Measurements from ENCODE around the gene CCDC9B. TPM values are rescaled to one million over a fixed set of nuclear protein-coding genes. Genes with fewer than 3 reads are reported as not detected.

CCDC9B gene
- total RNA-seq, 1 donor from 2014 or later: 13.6 TPM

DNA sequence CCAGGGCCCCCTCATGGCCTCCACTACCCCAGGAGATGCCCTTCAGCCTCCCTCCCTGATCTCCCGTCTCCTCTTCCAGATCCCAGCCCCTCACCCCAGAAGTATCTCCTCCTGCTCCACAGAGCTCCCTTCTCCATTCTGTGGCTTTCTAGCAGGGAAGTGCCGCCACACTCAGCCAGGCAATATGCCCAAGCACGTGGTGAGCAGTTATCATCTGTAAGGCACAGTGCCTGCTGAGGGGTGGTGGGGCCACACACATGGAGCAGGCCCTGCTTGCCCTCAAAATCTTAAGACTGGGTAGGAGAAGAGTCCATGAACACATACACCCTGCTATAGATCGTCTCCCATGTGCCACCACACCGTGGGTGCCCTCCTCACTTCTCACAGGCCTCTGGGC is 7.7 kb upstream of the CCDC9B start:
- Histone ChIP-seq H3K36me3 (ENCODE audit: control insufficient read depth, insufficient read depth, low read length) (no peaks in the 10 kb centered on the region), H3K27me3 (ENCODE audit: control insufficient read depth, insufficient read depth, low read length) (peaks cover 5% of the 10 kb centered on the region), H3K4me3 (ENCODE audit: low read depth, low read length) (no peak overlapping the region)
- TF ChIP-seq CTCF (IDR thresholded peaks at IDR 0.05; ENCODE audit: insufficient read depth, low read length, poor library complexity, severe bottlenecking): no peak
- DNase-seq (ENCODE audit: low read depth): no peak

- no peak for TF ChIP-seq CTCF (IDR thresholded peaks at IDR 0.05; ENCODE audit: insufficient read depth, low read length, poor library complexity, severe bottlenecking)
- no peaks in the 10 kb centered on the region for H3K36me3 ChIP-seq (ENCODE audit: control insufficient read depth, insufficient read depth, low read length)
- DNase-seq (ENCODE audit: low read depth): no peak
- peaks cover 2% of the 10 kb centered on the region for H3K27me3 ChIP-seq (ENCODE audit: control insufficient read depth, insufficient read depth, low read length)
- H3K4me3 ChIP-seq (ENCODE audit: low read depth, low read length): no peak overlapping the region
Observed at GRCh38 chr15:40347559-40348473, 7.1 kb upstream of the CCDC9B start.

DNA sequence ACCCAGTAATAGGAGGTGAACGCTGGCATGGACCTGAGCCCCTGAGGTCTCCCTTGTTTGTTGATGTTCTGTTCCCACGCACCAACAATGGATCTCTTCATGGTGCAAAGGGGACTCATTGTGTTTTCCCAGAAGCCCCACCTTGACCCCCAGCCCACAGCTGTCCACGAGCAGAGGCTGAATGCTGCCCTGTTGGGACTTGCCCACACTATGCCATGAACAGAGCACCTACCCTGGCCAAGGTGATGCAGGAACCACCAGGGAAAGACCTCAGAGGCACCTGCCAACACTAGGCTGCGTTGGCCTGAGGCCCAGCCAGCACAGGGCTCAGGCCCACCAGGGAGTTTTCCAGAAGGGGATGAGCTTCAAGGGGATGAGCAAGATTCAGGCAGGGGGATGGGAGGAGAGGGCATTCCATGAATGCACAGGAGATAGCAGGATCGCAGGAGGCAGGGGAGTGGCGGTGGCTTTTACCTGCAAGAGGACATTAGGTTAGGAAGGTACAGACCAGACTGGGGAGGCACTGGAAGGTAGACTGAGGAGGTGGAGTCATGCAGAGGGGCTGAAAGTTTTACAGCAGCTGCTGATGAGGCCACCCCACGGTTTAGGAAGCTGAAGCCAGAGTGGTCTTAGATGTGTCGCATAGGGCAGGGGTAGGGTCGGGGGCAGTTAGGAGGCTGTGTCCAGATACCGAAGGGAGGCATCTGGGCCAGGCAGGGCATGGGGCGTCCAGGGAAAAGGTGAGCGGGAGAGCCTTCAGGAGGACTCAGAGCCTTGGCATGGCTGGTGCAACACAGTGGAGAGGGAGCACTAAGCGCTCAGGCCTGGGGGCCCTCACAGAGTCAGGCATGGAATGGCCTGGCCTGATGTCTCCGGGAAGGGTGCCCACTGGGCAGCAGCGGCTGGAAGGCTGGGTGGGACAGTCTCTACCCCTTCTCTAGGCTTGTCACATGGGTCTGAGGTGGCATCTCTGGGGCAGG is 6.1 kb upstream of the CCDC9B start:
- Histone ChIP-seq H3K36me3 (ENCODE audit: control insufficient read depth, insufficient read depth, low read length) (no peaks in the 10 kb centered on the region), H3K27me3 (ENCODE audit: control insufficient read depth, insufficient read depth, low read length) (no peaks in the 10 kb centered on the region), H3K4me3 (ENCODE audit: low read depth, low read length) (no peak overlapping the region)
- DNase-seq (ENCODE audit: low read depth): no peak
- no peak for TF ChIP-seq CTCF (IDR thresholded peaks at IDR 0.05; ENCODE audit: insufficient read depth, low read length, poor library complexity, severe bottlenecking)

DNA sequence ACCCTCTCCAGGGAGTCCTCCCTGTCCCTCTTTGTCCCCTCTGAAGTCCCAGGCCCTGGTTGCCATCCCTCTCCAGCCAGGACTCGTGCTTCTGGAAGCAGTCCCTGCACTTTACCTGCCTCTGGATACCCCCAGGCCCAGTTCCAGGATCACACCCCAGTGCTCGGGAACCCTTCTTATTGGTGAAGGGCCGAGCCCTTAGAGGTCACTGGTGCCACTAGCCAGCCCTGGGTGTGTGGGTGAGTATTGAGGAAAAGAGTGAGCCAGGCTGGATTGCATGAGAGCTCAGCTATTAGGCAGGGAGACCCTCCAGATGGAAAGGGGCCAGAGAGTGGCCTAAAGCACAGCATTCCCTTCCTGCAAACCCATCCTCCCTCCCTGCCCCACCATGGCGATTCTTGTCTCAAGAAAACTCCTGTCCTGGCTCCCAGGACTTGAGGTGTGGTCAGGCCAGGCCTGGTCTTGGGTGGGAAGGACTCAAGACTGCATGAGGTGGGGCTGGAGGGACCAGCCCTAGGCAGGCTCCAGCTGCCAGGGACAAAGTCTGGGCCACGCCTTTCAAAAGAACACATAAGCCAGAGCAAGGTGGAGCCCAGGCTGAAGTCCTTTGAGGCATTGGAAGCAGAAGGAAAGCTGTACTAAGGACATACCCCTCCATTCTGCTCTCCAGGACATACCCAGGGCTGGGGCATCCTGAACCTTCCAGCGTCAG is 5.3 kb upstream of the CCDC9B start:
- no peak for TF ChIP-seq CTCF (IDR thresholded peaks at IDR 0.05; ENCODE audit: insufficient read depth, low read length, poor library complexity, severe bottlenecking)
- H3K27me3 ChIP-seq (ENCODE audit: control insufficient read depth, insufficient read depth, low read length): no peaks in the 10 kb centered on the region
- no peaks in the 10 kb centered on the region for H3K36me3 ChIP-seq (ENCODE audit: control insufficient read depth, insufficient read depth, low read length)
- H3K4me3 ChIP-seq (ENCODE audit: low read depth, low read length): no peak overlapping the region
- DNase-seq (ENCODE audit: low read depth): no peak

DNA sequence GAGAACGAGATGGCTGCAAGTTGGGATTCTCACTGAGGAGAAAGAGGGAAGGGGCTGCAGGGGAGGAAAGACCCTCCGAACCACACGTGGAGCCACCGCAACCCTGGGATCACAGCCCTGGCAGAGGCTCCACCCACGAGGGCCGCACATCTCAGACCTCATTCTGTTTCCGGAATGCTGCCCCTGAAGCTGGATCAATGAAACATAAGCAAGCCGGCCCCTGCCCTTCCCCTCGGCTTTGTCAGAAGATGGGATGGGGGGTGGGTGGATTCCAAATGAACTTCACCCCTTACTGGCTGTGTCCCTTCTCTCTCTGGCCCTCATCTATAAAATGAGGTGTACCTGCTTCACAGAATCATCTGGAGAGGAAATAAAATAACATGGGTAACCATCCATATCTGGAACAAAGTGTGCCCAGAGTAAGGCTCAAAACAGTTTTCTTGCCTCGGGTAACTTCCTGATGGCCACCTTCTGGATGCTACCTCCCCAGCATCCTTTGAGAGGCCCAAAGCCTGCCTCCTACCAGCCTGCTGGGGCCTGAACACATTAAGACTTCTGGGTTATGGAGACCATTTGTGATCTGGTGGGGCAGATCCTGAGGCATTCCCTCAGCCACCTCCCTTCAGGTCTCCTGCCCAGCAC is 4.6 kb upstream of the CCDC9B start:
- Histone ChIP-seq H3K27me3 (ENCODE audit: control insufficient read depth, insufficient read depth, low read length) (no peaks in the 10 kb centered on the region), H3K36me3 (ENCODE audit: control insufficient read depth, insufficient read depth, low read length) (no peaks in the 10 kb centered on the region), H3K4me3 (ENCODE audit: low read depth, low read length) (no peak overlapping the region)
- DNase-seq (ENCODE audit: low read depth): no peak
- TF ChIP-seq CTCF (IDR thresholded peaks at IDR 0.05; ENCODE audit: insufficient read depth, low read length, poor library complexity, severe bottlenecking): no peak

All from kidney epithelial cell (primary cell).